ENCODE measurements around the gene UEVLD. TPM values are rescaled to one million over a fixed set of nuclear protein-coding genes. Genes with fewer than 3 reads are reported as not detected.

Gene UEVLD
- total and polyA plus RNA-seq, 9 of the 15 experiments (the other 6 are each of a cell fraction or from before 2014, with no cell fraction given) = 4.7 to 12.6 (median 7.4) TPM

- TF ChIP-seq ZNF232 (CRISPR knock-in tag; IDR thresholded peaks at IDR 0.05) = peak; percentile 72; the same call in 1 of the 2 replicates
- no peak for TF ChIP-seq TCF7L2 (IDR thresholded peaks at IDR 0.05; ENCODE audit: low read depth, low read length)
- TF ChIP-seq, protein P1, sequence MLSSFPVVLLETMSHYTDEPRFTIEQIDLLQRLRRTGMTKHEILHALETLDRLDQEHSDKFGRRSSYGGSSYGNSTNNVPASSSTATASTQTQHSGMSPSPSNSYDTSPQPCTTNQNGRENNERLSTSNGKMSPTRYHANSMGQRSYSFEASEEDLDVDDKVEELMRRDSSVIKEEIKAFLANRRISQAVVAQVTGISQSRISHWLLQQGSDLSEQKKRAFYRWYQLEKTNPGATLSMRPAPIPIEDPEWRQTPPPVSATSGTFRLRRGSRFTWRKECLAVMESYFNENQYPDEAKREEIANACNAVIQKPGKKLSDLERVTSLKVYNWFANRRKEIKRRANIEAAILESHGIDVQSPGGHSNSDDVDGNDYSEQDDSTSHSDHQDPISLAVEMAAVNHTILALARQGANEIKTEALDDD (IDR thresholded peaks at IDR 0.05) = no peak
- TF ChIP-seq, protein P2, sequence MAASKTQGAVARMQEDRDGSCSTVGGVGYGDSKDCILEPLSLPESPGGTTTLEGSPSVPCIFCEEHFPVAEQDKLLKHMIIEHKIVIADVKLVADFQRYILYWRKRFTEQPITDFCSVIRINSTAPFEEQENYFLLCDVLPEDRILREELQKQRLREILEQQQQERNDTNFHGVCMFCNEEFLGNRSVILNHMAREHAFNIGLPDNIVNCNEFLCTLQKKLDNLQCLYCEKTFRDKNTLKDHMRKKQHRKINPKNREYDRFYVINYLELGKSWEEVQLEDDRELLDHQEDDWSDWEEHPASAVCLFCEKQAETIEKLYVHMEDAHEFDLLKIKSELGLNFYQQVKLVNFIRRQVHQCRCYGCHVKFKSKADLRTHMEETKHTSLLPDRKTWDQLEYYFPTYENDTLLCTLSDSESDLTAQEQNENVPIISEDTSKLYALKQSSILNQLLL (CRISPR knock-in tag; IDR thresholded peaks at IDR 0.05; ENCODE audit: borderline replicate concordance) = no peak
- TF ChIP-seq NFE2L1 (tag; IDR thresholded peaks at IDR 0.05; ENCODE audit: borderline replicate concordance, low read depth) = no peak
- TF ChIP-seq TEAD4 (IDR thresholded peaks at IDR 0.05; ENCODE audit: low read length) = 0 out of 2 replicates have a peak, but pooled peaks have one; percentile 9
- TF ChIP-seq TEAD4 (CRISPR knock-in tag; IDR thresholded peaks at IDR 0.05; ENCODE audit: borderline replicate concordance) = no peak
- TF ChIP-seq ZNF239 (CRISPR knock-in tag; IDR thresholded peaks at IDR 0.05) = no peak
- TF ChIP-seq ATF7 (IDR thresholded peaks at IDR 0.05) = peak; percentile 91
- TF ChIP-seq, protein P3, sequence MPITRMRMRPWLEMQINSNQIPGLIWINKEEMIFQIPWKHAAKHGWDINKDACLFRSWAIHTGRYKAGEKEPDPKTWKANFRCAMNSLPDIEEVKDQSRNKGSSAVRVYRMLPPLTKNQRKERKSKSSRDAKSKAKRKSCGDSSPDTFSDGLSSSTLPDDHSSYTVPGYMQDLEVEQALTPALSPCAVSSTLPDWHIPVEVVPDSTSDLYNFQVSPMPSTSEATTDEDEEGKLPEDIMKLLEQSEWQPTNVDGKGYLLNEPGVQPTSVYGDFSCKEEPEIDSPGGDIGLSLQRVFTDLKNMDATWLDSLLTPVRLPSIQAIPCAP (CRISPR knock-in tag; IDR thresholded peaks at IDR 0.05; ENCODE audit: borderline replicate concordance) = no peak
- TF ChIP-seq, protein P4, sequence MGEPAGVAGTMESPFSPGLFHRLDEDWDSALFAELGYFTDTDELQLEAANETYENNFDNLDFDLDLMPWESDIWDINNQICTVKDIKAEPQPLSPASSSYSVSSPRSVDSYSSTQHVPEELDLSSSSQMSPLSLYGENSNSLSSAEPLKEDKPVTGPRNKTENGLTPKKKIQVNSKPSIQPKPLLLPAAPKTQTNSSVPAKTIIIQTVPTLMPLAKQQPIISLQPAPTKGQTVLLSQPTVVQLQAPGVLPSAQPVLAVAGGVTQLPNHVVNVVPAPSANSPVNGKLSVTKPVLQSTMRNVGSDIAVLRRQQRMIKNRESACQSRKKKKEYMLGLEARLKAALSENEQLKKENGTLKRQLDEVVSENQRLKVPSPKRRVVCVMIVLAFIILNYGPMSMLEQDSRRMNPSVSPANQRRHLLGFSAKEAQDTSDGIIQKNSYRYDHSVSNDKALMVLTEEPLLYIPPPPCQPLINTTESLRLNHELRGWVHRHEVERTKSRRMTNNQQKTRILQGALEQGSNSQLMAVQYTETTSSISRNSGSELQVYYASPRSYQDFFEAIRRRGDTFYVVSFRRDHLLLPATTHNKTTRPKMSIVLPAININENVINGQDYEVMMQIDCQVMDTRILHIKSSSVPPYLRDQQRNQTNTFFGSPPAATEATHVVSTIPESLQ (CRISPR knock-in tag; IDR thresholded peaks at IDR 0.05) = no peak
- TF ChIP-seq BRD9 (IDR thresholded peaks at IDR 0.05; ENCODE audit: low read depth, partially characterized antibody) = no peak
- peak; percentile 72 for TF ChIP-seq NFIC (IDR thresholded peaks at IDR 0.05)
- TF ChIP-seq NFE2 (IDR thresholded peaks at IDR 0.05; ENCODE audit: low read depth) = no peak
- TF ChIP-seq CEBPB (tag; IDR thresholded peaks at IDR 0.05) = no peak
- TF ChIP-seq RB1 (IDR thresholded peaks at IDR 0.05; ENCODE audit: low read depth) = peak; percentile 75; the same call in 1 of the 2 replicates
- TF ChIP-seq, protein P5, sequence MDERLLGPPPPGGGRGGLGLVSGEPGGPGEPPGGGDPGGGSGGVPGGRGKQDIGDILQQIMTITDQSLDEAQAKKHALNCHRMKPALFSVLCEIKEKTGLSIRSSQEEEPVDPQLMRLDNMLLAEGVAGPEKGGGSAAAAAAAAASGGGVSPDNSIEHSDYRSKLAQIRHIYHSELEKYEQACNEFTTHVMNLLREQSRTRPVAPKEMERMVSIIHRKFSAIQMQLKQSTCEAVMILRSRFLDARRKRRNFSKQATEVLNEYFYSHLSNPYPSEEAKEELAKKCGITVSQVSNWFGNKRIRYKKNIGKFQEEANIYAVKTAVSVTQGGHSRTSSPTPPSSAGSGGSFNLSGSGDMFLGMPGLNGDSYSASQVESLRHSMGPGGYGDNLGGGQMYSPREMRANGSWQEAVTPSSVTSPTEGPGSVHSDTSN (CRISPR knock-in tag; IDR thresholded peaks at IDR 0.05; ENCODE audit: low read depth) = no peak
- TF ChIP-seq, protein P5 (tag; conservative IDR thresholded peaks at IDR 0.05; ENCODE audit: low read depth) = peak; percentile 70
- peak; percentile 70; the same call in 1 of the 2 replicates for TF ChIP-seq TCF7 (IDR thresholded peaks at IDR 0.05; ENCODE audit: borderline replicate concordance)
Observed at GRCh38 chr11:18526521-18527296, 61.8 kb downstream of the UEVLD start, which contains the start of gene TSG101 (continued).
